Measurements from ENCODE around the gene VTCN1.

DNA sequence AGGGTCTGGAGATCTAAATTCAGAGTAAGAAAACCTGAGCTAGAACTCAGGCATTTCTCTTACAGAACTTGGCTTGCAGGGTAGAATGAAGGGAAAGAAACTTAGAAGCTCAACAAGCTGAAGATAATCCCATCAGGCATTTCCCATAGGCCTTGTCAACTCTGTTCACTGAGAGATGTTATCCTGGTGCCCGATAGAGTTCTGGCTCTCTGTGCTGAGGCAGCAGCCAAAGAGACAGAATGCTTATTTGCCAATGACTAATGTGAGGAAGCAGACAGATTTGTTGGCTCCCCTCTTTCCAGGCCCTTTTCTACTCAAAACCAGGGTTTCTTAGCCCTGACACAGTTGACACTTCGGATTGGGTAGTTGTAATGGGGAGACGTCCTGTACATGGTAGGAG lies 66.9 kb downstream of the VTCN1 start:
- TF ChIP-seq, protein P1, sequence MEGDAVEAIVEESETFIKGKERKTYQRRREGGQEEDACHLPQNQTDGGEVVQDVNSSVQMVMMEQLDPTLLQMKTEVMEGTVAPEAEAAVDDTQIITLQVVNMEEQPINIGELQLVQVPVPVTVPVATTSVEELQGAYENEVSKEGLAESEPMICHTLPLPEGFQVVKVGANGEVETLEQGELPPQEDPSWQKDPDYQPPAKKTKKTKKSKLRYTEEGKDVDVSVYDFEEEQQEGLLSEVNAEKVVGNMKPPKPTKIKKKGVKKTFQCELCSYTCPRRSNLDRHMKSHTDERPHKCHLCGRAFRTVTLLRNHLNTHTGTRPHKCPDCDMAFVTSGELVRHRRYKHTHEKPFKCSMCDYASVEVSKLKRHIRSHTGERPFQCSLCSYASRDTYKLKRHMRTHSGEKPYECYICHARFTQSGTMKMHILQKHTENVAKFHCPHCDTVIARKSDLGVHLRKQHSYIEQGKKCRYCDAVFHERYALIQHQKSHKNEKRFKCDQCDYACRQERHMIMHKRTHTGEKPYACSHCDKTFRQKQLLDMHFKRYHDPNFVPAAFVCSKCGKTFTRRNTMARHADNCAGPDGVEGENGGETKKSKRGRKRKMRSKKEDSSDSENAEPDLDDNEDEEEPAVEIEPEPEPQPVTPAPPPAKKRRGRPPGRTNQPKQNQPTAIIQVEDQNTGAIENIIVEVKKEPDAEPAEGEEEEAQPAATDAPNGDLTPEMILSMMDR (IDR thresholded peaks at IDR 0.05) = no peak
- no peak for TF ChIP-seq POLR2AphosphoS5 (IDR thresholded peaks at IDR 0.05; ENCODE audit: low read depth, low read length)

Data from Panc1 (cell line).